ENCODE measurements around the gene TEX2. TPM values are rescaled to one million over a fixed set of nuclear protein-coding genes. Genes with fewer than 3 reads are reported as not detected.
A peak's percentile ranks its signal among the peaks of the same experiment; 100 is the strongest.

The TEX2 gene
- total RNA-seq, 1 donor from 2014 or later, result 48.8 TPM

DNA sequence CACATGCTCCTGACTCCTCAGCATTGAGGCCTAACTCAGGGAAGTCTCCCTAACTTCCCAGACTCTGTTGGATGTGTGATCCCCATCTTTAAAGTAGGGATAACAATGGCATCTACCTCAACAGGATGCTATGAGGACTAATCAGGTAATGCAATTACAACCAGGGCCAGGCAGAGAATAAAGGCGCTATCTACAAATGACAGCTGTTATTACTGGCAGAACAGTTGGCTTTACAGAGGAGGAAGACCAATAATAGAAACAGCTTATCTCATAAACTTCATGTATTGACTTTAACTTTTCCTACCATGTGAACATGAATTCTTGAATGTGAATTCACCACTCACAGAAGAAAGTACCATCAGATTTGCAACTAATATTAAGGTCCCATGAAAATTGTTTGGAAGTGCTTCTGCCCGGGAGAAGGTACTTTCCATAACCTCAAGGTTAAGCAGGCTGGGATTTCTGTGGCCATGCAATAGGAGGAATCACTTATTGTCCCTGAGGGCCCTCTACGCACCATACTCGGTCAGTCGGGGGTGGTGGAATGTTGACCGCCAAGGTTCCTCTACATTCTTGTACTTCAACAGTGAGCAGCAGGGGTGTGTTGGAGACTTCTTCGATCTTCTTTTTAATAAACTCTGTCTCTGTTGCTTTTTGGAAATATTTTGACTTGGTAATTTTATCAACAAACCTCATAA lies 110.5 kb downstream of the TEX2 start:
- intact Hi-C loops (cut with DNase I), result no loop called here
- DNase-seq (ENCODE audit: low spot score), result no peak

GRCh38 chr17:64151016-64151368 lies 112.1 kb downstream of the TEX2 start:
- intact Hi-C loops (cut with DNase I), result no loop called here
- DNase-seq (ENCODE audit: low spot score), result no peak

GRCh38 chr17:64150237-64151015 lies 112.6 kb downstream of the TEX2 start:
- no peak for DNase-seq (ENCODE audit: low spot score)
- intact Hi-C loops (cut with DNase I), result no loop called here

GRCh38 chr17:64149196-64149595 lies 113.9 kb downstream of the TEX2 start:
- no peak for DNase-seq (ENCODE audit: low spot score)
- intact Hi-C loops (cut with DNase I), result loop anchor here (2.0 to 5.0 kb wide), 2 partner anchors 113 to 134 kb away; partner anchors contain the start of gene TEX2

- intact Hi-C loops (cut with DNase I), result loop anchor here (2.0 to 5.0 kb wide), 2 partner anchors 114 to 134 kb away; partner anchors contain the start of gene TEX2
- DNase-seq (ENCODE audit: low spot score), result no peak
Measured at GRCh38 chr17:64148699-64149098, 114.4 kb downstream of the TEX2 start.

DNA sequence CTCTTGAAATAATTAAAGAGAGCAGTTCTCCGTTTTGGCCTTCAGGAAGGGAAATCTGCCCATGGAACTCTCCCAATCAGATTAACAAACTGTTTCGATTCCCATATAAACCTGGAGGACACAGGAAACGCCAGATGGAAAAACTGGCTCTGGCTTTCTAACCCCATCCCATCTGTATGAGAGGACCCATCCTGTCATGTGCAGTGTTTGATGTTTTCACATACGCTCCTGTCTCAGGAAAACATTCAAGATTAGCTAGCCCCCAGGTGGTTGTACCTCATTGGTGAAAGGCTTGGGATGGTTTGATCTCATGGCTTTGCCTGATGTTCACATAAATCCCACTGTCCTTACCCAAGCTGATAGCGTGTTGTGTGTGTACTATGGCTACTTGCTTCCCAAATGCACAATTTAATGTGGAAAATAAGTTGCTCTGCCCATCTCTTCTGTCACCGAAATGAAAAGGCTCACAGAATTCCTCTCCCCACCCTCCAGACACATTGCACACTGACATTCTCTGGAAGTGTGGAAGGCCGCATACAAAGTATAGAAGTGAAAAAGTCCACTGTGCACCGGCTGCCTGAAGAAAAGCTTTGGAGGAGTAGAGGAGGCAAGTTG lies 114.9 kb downstream of the TEX2 start:
- intact Hi-C loops (cut with DNase I), result loop anchor here (2.0 to 5.0 kb wide), 2 partner anchors 114 to 135 kb away; partner anchors contain the start of gene TEX2
- no peak for DNase-seq (ENCODE audit: low spot score)

DNA sequence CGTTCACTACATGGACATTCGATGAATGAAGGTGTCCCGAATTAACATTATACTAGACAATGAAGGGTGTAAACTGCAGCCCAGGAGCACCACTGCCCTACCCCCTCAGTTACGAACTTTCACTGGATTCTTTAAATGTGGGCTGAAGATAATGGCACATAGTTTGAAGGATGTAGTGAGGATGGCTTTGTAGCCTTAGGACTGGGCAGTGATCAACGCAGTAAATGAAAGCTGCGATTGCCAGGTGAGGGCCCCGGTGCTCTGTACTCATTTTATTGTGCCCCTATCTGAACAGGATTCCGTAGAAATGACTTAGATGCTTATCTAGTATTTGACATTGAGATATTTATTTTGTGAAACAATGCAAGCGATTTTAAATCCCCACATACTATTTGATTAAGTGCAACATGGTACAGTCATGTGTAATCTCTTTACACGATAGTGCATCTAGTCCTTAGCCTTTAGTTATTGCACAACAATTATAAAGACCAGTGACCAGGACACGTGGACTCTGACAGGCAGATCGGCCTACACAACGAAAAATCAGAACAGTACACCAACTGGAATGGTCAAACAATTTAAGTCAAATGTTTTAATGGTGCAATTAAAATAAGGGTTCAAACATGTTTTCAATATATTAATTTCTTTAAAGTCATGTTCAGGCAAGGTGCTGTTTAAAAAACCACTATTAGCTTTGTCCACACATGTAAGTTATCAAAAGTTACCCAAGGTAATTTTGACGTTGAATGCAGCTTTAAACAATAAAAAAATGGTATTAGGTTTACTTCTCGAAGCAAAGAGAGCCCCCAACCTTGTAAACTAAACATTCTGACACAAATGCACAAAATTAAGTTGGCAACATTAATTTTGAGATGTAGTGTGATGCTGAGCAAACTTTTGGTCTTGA lies 115.7 kb downstream of the TEX2 start:
- no peak for DNase-seq (ENCODE audit: low spot score)
- intact Hi-C loops (cut with DNase I), result loop anchor here (2.0 to 5.0 kb wide), 2 partner anchors 115 to 135 kb away; partner anchors contain the start of gene TEX2

DNA sequence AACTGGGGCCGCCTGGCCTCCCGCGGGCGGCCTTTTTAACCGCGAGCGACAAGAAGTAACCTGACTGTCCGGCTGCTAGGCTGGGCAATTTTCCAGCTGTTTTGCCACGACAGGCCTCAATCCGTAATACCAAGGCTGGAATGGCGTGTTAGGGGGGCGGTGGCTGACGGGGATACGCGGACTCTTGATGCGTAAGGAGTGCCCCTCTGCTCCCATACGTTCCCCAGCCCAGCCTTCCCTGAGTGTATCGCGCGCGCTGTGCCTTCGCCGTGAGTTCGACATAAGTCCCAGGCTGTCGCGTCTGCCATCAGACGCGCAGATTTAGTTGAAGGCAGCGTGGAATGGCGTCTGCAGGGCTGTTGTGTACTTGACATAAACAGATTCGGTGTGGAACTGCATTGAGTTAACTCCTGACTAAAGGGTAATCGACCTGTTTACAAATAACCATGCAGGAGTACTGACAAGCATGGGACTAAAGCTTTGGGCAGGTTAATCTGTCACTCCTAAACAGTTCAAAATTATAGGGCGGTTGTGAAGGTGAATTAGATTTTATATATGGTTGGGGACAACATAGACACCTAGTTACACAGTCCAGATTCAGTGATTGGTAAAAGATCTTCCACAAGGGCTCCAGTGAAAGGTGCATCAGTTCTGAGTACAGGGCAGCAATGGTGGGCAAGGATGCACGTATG lies 116.5 kb downstream of the TEX2 start:
- intact Hi-C loops (cut with DNase I), result loop anchor here (5.0 kb wide), 1 partner anchor 116 kb away; the partner anchor contains the start of gene TEX2
- no peak for DNase-seq (ENCODE audit: low spot score)

- DNase-seq (ENCODE audit: low spot score), result peak; percentile 99
- intact Hi-C loops (cut with DNase I), result loop anchor here (5.0 kb wide), 1 partner anchor 116 kb away; the partner anchor contains the start of gene TEX2
Measured at GRCh38 chr17:64145751-64146417, 117.2 kb downstream of the TEX2 start.

- intact Hi-C loops (cut with DNase I), result loop anchor here (5.0 kb wide), 1 partner anchor 117 kb away; the partner anchor contains the start of gene TEX2
- no peak for DNase-seq (ENCODE audit: low spot score)
Measured at GRCh38 chr17:64145375-64145750, 117.7 kb downstream of the TEX2 start.

DNA sequence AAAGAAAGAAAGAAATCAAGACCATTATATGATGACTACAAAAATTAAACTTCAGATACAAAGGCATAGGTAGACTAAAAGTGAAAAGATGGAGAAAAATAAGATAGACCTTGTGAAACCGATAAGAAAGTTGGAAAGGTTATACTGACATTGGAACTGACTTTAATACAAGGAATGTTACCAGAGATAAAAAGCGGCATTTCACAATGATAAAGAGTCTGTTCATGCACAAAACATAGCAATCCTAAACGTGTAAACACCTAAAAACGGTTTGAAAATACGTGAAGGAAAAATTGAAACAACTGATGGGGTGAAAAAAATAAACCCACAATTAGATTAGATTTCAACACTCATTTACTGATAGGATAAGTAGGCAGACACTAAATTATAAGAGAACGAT lies 123.5 kb downstream of the TEX2 start:
- DNase-seq (ENCODE audit: low spot score), result no peak
- intact Hi-C loops (cut with DNase I), result loop anchor here (10.0 kb wide), 1 partner anchor 75 kb away; no protein-coding TSS in a partner anchor

DNA sequence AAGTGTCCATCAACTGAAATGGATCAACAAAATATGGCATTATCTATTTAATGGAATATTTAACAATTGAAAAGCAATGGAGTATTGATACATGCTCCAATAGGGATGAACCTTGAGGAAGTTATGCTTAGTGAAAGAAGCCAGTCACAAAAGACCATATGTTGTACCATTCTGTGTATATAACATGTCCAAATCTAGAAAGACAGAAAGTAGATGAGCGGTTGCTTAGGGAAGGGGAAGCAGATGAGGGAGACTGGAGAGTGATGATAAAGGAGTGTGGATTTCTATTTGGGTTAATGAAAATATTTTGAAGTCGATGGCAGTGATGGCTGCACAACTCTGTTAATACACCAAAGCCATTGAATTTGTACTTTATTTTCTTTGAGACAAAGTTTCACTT lies 124.6 kb downstream of the TEX2 start:
- no peak for DNase-seq (ENCODE audit: low spot score)
- intact Hi-C loops (cut with DNase I), result loop anchor here (10.0 kb wide), 1 partner anchor 74 kb away; no protein-coding TSS in a partner anchor

- DNase-seq (ENCODE audit: low spot score), result no peak
- intact Hi-C loops (cut with DNase I), result loop anchor here (5.0 to 10.0 kb wide), 3 partner anchors 70 to 218 kb away; partner anchors contain the start of gene GH1
Measured at GRCh38 chr17:64135000-64135399, 128.1 kb downstream of the TEX2 start.

GRCh38 chr17:64134216-64134970 lies 128.7 kb downstream of the TEX2 start:
- intact Hi-C loops (cut with DNase I), result loop anchor here (5.0 to 10.0 kb wide), 3 partner anchors 70 to 217 kb away; partner anchors contain the start of gene GH1
- no peak for DNase-seq (ENCODE audit: low spot score)

GRCh38 chr17:64133546-64134215 lies 129.4 kb downstream of the TEX2 start:
- intact Hi-C loops (cut with DNase I), result loop anchor here (1.0 to 10.0 kb wide), 4 partner anchors 69 to 216 kb away; partner anchors contain the start of gene GH1
- no peak for DNase-seq (ENCODE audit: low spot score)

GRCh38 chr17:64131606-64132270 lies 131.3 kb downstream of the TEX2 start:
- intact Hi-C loops (cut with DNase I), result loop anchor here (5.0 to 10.0 kb wide), 3 partner anchors 67 to 214 kb away; partner anchors contain the start of gene GH1
- no peak for DNase-seq (ENCODE audit: low spot score)
